Mesothelial cell of epicardium (in vitro differentiated cells): Measurements from ENCODE around the gene ITPRIP. TPM values are rescaled to one million over a fixed set of nuclear protein-coding genes. Genes with fewer than 3 reads are reported as not detected.

Experiments
- DNase-seq, 2 experiments: peaks; one replicate each; pipeline ENCODE4 v3.0.0; 2021; ENCODE audit warnings: low spot score in 2 of 2; ENCODE audit not compliant: unreplicated experiment in 2 of 2
- H3K27ac Mint-ChIP-seq: 2 replicates; pipeline ENCODE4 v1.8.0; 2021; ENCODE audit warnings: mixed read lengths
- H3K27me3 Mint-ChIP-seq: 2 replicates; pipeline ENCODE4 v1.8.0; 2021; ENCODE audit warnings: low read depth, mixed read lengths
- H3K36me3 Mint-ChIP-seq: 2 replicates; pipeline ENCODE4 v1.8.0; 2021; ENCODE audit warnings: mixed read lengths
- H3K4me1 Mint-ChIP-seq: 2 replicates; pipeline ENCODE4 v1.8.0; 2021; ENCODE audit warnings: mixed read lengths
- H3K4me3 Mint-ChIP-seq: 2 replicates; pipeline ENCODE4 v1.8.0; 2021; ENCODE audit warnings: mild to moderate bottlenecking, moderate library complexity, mixed read lengths
- H3K9me3 Mint-ChIP-seq: 2 replicates; pipeline ENCODE4 v1.8.0; 2021; ENCODE audit warnings: mixed read lengths
- CTCF ChIP-seq: fragments of 200-600 bp; sonication (generic); IDR thresholded peaks from one replicate; pipeline ENCODE4 v1.5.0; 2021; ENCODE audit warnings: antibody characterized with exemption; ENCODE audit not compliant: unreplicated experiment
- total RNA-seq: library from RNA; stranded (reverse); gene quantifications from 3 replicates; pipeline ENCODE4 v1.2.1, GENCODE V29; 2021

ITPRIP gene
- total RNA-seq, 1 donor from 2014 or later = 24.5 TPM

DNA sequence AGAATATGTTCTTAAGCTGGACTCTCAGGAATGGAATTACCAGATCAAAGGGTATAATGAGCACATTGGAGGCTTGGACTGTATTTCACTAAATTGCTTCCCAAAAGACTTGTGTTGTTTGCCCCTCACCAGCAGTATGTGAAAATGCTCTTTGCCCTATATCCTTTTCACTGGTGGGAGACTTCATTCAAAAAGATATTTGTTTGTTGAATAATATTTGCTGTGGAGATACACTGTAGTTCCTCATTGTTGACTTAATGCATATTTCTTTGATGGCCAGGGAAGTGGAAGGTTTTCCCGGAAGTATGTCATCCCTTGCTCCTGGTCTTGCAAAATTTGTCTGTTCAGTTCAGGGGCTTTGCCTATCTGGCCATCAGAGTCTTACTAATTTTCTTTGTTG is 49.9 kb downstream of the ITPRIP start:
- peaks cover 16% of the 10 kb centered on the region for H3K27me3 Mint-ChIP-seq

DNA sequence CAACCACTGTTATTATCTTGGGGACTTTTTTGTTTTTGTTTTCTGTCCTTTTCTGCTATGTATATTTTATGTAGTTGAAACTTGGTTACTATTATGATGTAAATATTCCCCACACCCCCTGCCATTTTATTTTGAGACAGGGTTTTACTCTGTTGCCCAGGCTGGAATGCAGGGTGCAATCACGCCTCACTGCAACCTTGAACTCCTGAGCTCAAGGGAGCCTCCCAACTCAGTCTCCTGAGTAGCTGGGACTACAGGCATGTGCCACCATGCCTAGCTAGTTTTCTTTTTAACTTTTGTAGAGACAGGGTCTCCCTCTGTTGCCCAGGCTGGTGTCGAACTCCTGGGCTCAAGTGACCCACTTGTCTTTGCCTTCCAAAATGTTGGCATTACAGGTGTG is 51.3 kb downstream of the ITPRIP start:
- TF ChIP-seq CTCF = no peak
- Mint-ChIP-seq H3K27me3 (peaks cover 16% of the 10 kb centered on the region), H3K9me3 (no peaks in the 10 kb centered on the region), H3K36me3 (no peaks in the 10 kb centered on the region), H3K4me1 (peaks cover 5% of the 10 kb centered on the region), H3K27ac (no peak overlapping the region), H3K4me3 (no peak overlapping the region)
- DNase-seq = no peak

More for the DNA sequence above, 49.9 kb downstream of the ITPRIP start:
- no peak for TF ChIP-seq CTCF
- no peak for DNase-seq
- Mint-ChIP-seq H3K9me3 (no peaks in the 10 kb centered on the region), H3K4me1 (peaks cover 11% of the 10 kb centered on the region), H3K4me3 (no peak overlapping the region), H3K36me3 (no peaks in the 10 kb centered on the region), H3K27ac (no peak overlapping the region)

GRCh38 chr10:104284846-104285245 is 53.4 kb downstream of the ITPRIP start:
- Mint-ChIP-seq H3K4me3 (no peak overlapping the region), H3K9me3 (no peaks in the 10 kb centered on the region), H3K4me1 (no peaks in the 10 kb centered on the region), H3K36me3 (no peaks in the 10 kb centered on the region), H3K27ac (no peak overlapping the region), H3K27me3 (peaks cover 8% of the 10 kb centered on the region)
- DNase-seq = no peak
- no peak for TF ChIP-seq CTCF

DNA sequence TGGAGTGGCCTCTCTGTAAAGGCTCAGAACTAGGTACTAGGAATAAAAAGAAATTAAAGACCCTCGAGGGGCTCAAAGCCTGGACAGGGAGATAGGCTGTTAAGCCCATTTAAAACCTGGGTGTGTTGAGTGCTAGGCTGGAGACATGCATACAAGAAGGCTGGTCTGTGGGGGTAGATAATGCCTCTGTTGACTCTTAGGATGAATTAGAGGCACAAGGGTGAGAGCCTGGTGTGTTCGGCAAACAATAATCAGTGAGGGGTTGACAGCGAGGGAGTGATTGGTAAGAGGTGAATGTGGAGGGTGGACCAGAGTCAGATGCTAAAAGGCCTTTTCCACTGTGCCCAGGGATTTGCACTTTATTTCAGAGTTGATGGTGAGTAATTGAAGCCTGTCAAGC is 56.6 kb downstream of the ITPRIP start:
- no peak overlapping the region for H3K4me3 Mint-ChIP-seq
- no peak for TF ChIP-seq CTCF
- no peak overlapping the region for H3K27ac Mint-ChIP-seq
- DNase-seq = no peak
- H3K27me3 Mint-ChIP-seq = no peaks in the 10 kb centered on the region
- no peaks in the 10 kb centered on the region for H3K36me3 Mint-ChIP-seq
- no peaks in the 10 kb centered on the region for H3K4me1 Mint-ChIP-seq
- no peaks in the 10 kb centered on the region for H3K9me3 Mint-ChIP-seq

GRCh38 chr10:104279550-104280259 is 58.6 kb downstream of the ITPRIP start:
- no peaks in the 10 kb centered on the region for H3K9me3 Mint-ChIP-seq
- H3K4me3 Mint-ChIP-seq = no peak overlapping the region
- H3K4me1 Mint-ChIP-seq = peaks cover 8% of the 10 kb centered on the region
- no peaks in the 10 kb centered on the region for H3K36me3 Mint-ChIP-seq
- H3K27ac Mint-ChIP-seq = no peak overlapping the region
- TF ChIP-seq CTCF = no peak
- peaks cover 2% of the 10 kb centered on the region for H3K27me3 Mint-ChIP-seq
- no peak for DNase-seq
